BJ (cell line): ENCODE measurements around the gene ACP1. TPM values are rescaled to one million over a fixed set of nuclear protein-coding genes. Genes with fewer than 3 reads are reported as not detected.

Experiments used
- CTCF ChIA-PET: fragments of 350-600 bp; formaldehyde crosslinking; extraction: SDS; loops from one replicate; lab custom pipeline; 2021; ENCODE audit warnings: antibody characterized with exemption, inconsistent platforms; lab: Yijun Ruan, JAX
- POLR2A ChIA-PET: fragments of 300-600 bp; sonication (Branson Sonifier 250); formaldehyde crosslinking; extraction: SDS; loops from one replicate; lab custom pipeline; 2021; ENCODE audit warnings: antibody characterized with exemption; lab: Charles Lee
- DNase-seq: peaks from one replicate; pipeline ENCODE4 v3.0.0-alpha.2; 2011; ENCODE audit warnings: low read depth
- H3K27me3 ChIP-seq: 2 replicates; pipeline ENCODE4 v1.6.0; 2011; ENCODE audit warnings: low read length; ENCODE audit not compliant: control insufficient read depth, insufficient read depth
- H3K36me3 ChIP-seq: 2 replicates; pipeline ENCODE4 v1.5.1; 2011; ENCODE audit warnings: low read length; ENCODE audit not compliant: control insufficient read depth, insufficient read depth
- H3K4me3 ChIP-seq: 2 replicates; pipeline ENCODE4 v1.5.1; 2011; ENCODE audit warnings: low read depth, mild to moderate bottlenecking, control low read depth, low read length
- polyA minus RNA-seq: library from RNA; depleted of rRNA, polyadenylated mRNA; stranded (reverse); fragments of >200 nt; gene quantifications from 2 replicates; pipeline ENCODE4 v1.2.3, GENCODE V29; 2011; rRNA and poly(A)+ RNA removed
- polyA plus RNA-seq: library from polyadenylated mRNA; depleted of rRNA; stranded (reverse); fragments of >200 nt; gene quantifications from 2 replicates; pipeline ENCODE4 v1.2.3, GENCODE V29; 2011; rRNA removed
- TF ChIP-seq, protein P1 (sequence below): IDR thresholded peaks from 2 replicates; pipeline ENCODE4 v1.5.1; 2011; ENCODE audit warnings: low read depth, mild to moderate bottlenecking, control low read depth, inconsistent platforms, low read length, moderate library complexity; ENCODE audit not compliant: insufficient read depth

The ACP1 gene
- 129 and 135 TPM in 2 replicates for polyA plus RNA-seq
- 31.9 and 48.7 TPM in 2 replicates for polyA minus RNA-seq

DNA sequence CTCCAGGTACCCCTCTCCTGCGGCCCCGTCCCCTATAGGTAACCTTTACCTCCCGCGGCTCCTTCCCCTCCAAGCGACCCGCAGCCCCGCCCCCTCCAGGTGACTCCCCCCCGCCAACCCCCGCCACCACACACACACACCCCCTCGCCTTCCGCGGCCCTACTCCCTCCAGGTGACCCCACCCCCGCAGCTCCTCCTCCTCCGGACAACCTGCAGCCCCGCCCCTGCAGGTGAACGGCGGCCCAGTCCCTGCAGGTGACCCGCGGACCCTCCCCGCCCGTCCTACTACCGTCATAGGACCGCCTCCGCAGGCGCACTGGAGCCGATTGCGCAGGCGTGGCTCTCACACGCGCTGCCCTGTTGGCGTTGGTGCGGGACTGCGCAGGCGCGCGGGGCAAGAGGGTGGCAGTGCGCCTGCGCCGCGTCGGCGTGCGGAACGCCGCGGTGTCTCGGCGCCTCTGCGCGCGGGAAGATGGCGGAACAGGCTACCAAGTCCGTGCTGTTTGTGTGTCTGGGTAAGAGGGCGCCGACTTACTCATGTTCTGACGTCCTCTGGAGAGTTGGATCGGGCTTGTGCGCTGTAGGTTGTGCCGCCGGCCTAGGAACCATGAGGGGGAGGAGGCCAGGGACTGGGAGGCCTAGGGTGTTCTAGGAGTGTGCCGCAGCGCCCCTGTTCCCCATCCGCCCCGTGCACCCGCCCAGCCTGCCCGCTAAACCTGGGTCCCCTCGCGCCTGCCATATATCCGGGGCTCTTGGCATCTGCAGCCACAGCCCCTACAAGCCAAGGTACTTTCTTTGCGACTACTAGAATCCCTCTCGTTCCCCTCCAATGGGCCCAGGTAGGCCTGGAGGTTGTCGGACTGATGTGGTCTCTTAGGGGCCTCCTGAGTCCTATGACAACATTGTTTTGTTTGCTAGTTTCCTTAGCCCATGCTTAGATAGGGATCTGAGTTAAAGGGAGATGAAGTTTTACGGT lies at the start of gene ACP1:
ACP1 (plus strand) TSS at position 455 of the 976 bp plus-strand sequence; CDS start at position 473, 18 bp downstream.
- Histone ChIP-seq H3K4me3 (peak within 1 kb of the TSS; percentile 60), H3K27me3 (no peaks in the 10 kb centered on the region), H3K36me3 (no peaks in the 10 kb centered on the region)
- peak; percentile 69 for DNase-seq
- CTCF ChIA-PET: interaction anchor here (0.5 kb wide), 1 partner anchor 246 kb away, joined by 3 read pairs; no protein-coding TSS in a partner anchor
- TF ChIP-seq, protein P1, sequence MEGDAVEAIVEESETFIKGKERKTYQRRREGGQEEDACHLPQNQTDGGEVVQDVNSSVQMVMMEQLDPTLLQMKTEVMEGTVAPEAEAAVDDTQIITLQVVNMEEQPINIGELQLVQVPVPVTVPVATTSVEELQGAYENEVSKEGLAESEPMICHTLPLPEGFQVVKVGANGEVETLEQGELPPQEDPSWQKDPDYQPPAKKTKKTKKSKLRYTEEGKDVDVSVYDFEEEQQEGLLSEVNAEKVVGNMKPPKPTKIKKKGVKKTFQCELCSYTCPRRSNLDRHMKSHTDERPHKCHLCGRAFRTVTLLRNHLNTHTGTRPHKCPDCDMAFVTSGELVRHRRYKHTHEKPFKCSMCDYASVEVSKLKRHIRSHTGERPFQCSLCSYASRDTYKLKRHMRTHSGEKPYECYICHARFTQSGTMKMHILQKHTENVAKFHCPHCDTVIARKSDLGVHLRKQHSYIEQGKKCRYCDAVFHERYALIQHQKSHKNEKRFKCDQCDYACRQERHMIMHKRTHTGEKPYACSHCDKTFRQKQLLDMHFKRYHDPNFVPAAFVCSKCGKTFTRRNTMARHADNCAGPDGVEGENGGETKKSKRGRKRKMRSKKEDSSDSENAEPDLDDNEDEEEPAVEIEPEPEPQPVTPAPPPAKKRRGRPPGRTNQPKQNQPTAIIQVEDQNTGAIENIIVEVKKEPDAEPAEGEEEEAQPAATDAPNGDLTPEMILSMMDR: no peak
- POLR2A ChIA-PET: no interaction called here

DNA sequence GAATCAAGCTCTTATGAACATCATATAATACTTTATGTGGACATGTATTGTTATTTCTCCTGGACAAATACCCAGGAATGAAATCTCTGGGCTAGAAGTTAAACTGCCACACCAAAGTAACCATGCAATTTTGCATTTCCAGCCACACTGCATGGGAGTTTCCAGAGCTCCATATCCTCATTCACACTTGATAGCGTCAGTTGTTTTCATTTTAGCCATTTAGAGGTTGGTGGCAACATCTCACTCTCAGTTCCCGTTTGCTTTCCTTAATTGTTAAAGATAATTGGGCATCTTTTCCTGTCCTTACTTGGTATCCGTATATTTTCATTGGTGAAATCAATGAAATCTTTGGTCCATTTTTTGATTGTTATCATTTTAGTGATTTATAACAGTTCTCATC lies 48.7 kb upstream of the ACP1 start:
- ChIA-PET CTCF (no interaction called here), POLR2A (no interaction called here)
- H3K27me3 ChIP-seq: no peaks in the 10 kb centered on the region
- no peak for DNase-seq
- H3K36me3 ChIP-seq: peaks cover 2% of the 10 kb centered on the region; the same call in 1 of the 2 replicates
- TF ChIP-seq, protein P1: no peak
- no peak overlapping the region for H3K4me3 ChIP-seq

DNA sequence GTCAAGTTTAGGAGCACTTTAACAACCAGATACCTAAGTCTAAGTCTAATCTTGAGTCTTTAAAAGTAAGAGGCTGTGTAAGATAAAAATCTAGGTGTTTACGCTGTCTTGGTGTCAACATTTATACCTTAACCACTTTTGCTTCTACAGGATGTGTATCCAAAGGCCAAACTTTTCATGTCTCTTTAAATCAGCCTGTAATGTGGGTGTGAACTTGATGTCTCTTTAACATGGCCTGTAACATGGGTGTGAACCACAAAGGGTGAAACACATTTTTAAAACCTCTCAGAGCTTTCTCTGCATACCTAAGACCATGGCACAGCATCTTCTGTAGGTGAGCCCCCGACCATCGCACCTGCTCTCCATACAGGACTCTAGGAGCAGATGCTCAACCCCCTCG lies 41.3 kb upstream of the ACP1 start:
- H3K27me3 ChIP-seq: no peaks in the 10 kb centered on the region
- ChIA-PET CTCF (no interaction called here), POLR2A (no interaction called here)
- DNase-seq: no peak
- H3K4me3 ChIP-seq: no peak overlapping the region
- TF ChIP-seq, protein P1: no peak
- peaks cover 3% of the 10 kb centered on the region; the same call in 1 of the 2 replicates for H3K36me3 ChIP-seq

DNA sequence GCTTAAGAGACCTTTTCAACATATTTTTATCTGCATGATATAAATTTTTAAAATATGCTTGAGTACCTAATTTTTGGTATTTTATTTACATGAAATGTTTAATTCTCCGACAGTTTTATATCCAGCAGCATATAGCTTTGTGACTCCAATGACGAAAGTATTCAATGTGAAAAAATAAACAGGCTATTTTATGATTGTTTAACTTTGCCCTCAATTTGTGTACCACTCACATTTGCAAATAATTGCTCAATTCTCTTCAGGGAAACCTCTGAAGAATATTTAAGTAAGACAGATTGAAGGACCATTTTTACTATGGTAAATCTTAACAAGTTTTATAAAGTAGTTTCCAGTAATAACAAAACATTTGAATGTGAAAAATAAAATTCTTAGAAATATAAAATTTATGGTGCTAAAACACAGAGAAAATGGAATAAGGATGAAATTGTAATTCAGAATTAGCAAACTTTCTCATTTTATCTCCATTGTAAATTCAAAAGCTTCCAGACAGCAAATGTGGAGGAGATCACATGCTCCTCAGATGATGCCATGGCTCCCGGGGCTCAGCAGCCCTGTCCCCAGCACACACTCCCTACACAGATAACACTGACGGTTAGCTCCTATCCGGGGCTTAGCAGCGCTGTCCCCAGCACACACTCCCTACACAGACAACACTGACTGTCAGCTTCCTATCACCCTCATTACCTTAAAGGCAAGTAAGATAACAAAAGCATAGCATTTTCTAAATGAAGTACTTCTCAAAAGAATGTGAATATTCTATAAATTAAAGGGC lies 40.6 kb upstream of the ACP1 start:
- ChIA-PET POLR2A (no interaction called here), CTCF (no interaction called here)
- Histone ChIP-seq H3K4me3 (no peak overlapping the region), H3K27me3 (no peaks in the 10 kb centered on the region), H3K36me3 (peaks cover 3% of the 10 kb centered on the region; the same call in 1 of the 2 replicates)
- TF ChIP-seq, protein P1: no peak
- no peak for DNase-seq

DNA sequence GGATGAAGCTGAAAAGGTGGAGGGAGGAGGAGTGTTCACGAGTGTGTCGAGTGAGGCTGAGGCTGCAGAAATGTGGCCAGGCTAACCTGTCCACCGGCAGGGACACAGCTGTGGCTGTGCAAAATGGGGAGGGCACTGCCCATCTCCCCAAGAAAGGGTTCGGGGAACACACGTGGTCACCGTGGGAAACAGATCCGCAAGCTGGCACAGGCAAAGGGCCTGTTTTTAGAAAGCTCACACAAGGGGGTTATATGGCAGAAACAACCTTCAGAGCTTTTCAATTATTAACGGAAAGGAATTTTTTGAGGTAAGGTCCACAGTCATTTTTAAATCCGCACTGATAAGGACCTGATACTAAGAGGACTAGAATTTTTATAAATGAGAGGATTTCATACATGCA lies 36.6 kb upstream of the ACP1 start:
- CTCF ChIA-PET: no interaction called here

More for the DNA sequence above, 36.6 kb upstream of the ACP1 start:
- TF ChIP-seq, protein P1: no peak
- Histone ChIP-seq H3K27me3 (no peaks in the 10 kb centered on the region), H3K4me3 (no peak overlapping the region), H3K36me3 (peaks cover 4% of the 10 kb centered on the region)
- POLR2A ChIA-PET: no interaction called here
- no peak for DNase-seq
